SK-N-DZ (cell line): ENCODE measurements around the gene AGPS.

Experiments
- DNase-seq: peaks from one replicate; pipeline ENCODE4 v3.0.0-alpha.2; 2015; ENCODE audit warnings: low spot score
- small RNA-seq, 2 experiments: library from RNA; depleted of rRNA; stranded (forward); fragments of <200 nt; gene quantifications; one replicate each; pipeline ENCODE3, GENCODE V24; 2014

AGPS gene

GRCh38 chr2:177585234-177585863 lies 192.8 kb downstream of the AGPS start:
- DNase-seq, result no peak

DNA sequence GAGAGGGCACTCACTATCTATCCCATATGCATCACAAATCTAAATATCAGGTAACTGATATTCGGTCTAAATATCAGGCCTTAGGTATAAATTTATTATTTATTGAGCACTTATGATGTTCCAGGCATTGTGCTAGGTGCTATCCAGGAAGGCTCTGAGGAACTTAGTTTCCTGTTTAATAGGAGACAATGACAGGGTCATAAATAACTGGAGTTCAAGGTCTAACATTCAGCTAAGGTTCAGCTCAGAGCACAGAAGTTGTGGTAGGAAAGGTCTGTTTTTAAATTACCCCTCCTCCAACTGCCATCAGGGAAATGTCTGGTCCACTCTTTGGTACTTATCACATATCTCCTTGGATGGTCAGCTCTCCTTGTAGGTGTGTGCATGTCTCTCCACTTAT lies 193.6 kb downstream of the AGPS start:
- no peak for DNase-seq

- no peak for DNase-seq
Measured at GRCh38 chr2:177587371-177587770, 194.8 kb downstream of the AGPS start.

DNA sequence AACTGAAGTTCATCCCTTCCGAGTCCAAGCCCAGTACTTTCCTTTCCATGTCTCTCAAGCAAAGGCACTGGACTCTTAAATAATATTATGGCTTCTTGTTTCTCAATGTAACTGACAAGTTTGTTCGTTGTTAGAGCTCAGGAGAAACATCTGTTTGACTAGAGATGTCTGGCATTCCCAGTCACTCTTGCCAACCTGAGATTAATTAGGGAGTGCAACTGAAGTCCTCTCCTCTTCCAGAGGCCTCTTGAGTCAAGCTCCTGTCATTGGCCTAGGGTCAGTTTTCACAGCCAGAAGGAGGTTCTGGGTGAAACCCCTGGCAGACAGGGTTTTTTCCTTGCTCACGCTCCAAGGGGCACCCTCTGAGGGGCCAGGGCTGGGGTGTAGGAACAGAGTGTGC lies 196.1 kb downstream of the AGPS start:
- DNase-seq, result no peak

- no peak for DNase-seq
Measured at GRCh38 chr2:177589186-177589585, 196.6 kb downstream of the AGPS start.

- DNase-seq, result no peak
Measured at GRCh38 chr2:177592397-177592796, 199.8 kb downstream of the AGPS start.

DNA sequence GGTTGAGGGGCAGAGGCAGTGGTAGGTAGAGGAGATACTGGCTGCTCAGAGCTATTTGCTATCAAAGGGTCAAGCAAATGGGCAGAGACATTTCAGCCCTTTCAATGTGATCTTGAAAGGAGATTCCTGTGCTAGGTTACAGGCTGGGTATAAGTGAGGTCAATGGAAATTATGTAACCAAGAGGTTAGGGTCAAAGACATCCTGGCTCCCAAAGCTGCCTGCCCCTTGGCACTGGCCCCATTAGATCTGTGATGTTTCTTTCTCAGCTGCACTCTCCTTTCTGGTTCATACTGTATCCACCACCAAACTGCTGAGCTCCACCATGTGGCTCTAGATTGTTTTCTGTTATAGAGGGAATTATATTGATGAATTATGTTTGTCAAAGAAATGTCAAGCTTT lies 200.4 kb downstream of the AGPS start:
- no peak for DNase-seq

DNA sequence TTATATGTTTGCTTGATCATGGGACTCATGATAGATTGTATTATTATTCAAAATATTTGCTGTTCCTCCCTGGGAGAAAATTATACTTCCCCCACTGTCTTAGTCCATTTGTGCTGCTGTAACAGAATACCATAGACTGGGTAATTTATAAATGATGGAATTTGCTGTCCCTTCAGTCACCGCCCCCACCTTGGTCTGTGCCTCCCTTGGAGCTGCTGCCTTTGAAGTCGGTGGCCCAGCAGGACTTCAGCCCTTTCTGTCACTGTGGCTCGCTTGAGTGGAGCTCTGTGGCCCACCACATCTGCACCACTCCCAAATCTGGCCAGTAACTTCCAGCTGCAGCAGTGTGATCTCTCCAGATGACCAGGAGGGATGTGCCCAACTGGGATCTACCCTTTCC lies 200.8 kb downstream of the AGPS start:
- DNase-seq, result no peak

Small RNAs within 50 kb of the gene (small RNA-seq; reads per million reads assigned to genes)
- gene RF01210, result 0 to 0.08 reads per million in 2 experiments
